ENCODE results near the gene PITRM1. TPM values are rescaled to one million over a fixed set of nuclear protein-coding genes. Genes with fewer than 3 reads are reported as not detected.
A peak's percentile ranks its signal among the peaks of the same experiment; 100 is the strongest.

PITRM1 gene
- total RNA-seq, 1 donor from 2014 or later = 83.4 TPM

DNA sequence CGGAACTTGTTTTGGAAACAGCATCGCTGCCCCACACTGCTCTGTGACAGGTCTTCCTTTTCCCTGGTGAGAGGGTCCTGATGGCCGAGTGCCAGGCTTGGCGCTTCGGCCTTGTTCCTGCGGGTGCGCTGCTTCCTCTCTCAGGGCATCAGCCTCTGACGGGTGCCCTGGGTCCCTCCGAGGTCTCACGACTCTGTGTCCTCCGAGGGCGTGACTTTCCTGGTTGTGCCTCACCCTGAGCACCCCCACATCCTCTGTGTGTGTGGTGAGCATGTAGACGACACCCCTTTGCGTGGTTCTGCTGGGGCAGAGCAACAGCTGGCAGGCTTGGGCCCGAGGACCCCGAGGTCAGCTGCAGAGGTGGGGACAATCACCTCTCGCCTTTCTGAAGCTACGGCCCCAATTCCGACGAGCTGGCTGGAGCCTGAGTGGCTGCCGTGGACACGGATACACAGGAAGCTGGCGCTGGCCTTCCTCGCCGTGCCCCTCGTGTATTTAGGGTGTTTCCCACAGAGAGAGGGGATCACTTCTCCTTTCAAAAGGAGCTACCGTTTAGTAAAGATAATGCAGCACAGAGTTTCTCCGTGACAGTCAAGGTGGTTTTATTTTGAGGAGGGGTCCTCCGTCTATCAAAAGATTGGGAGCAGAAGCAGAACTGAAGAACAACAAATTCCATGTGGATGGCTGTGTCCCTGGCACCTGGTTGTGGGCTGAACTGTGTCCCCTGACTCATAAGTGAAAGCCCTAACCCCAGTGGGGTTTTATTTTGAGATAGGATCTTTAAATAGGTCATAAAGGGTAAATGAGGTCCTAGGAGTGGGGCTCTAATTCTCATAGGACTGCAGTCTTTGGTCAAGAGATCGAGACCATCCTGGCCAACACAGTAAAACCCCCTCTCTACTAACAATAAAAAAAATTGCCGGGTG lies 36.2 kb upstream of the PITRM1 start:
- no peaks in the 10 kb centered on the region for H3K9me3 Mint-ChIP-seq
- no peak for DNase-seq
- intact Hi-C loops (cut with micrococcal nuclease) = no loop called here
- H3K4me3 Mint-ChIP-seq = no peak overlapping the region
- no peaks in the 10 kb centered on the region for H3K36me3 Mint-ChIP-seq (ENCODE audit: low read depth)
- H3K27me3 Mint-ChIP-seq = peaks cover 57% of the 10 kb centered on the region
- no peak overlapping the region for H3K27ac Mint-ChIP-seq
- no peaks in the 10 kb centered on the region for H3K4me1 Mint-ChIP-seq

DNA sequence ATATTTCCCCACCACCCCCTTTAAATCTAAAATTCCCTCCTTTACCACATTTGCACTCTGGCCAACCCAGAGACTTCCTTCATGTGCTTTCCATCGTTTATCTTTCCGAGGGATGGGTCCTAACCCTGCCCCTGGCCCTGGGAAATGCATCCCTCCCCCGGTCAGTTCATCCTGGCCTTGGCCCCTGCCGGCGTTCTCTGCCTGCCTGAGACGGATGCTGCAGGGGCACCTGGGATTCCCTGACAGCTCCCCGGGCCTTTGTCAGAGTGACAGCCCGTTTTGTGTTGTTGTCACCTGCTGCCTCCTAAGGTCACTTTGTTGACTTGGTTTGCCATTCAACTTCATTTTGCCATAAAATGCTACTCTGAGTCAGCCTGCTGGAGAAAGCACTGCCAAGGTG lies 34.8 kb upstream of the PITRM1 start:
- no peak for DNase-seq
- peaks cover 64% of the 10 kb centered on the region for H3K27me3 Mint-ChIP-seq
- no peak overlapping the region for H3K4me3 Mint-ChIP-seq
- no peaks in the 10 kb centered on the region for H3K36me3 Mint-ChIP-seq (ENCODE audit: low read depth)
- no peaks in the 10 kb centered on the region for H3K4me1 Mint-ChIP-seq
- intact Hi-C loops (cut with micrococcal nuclease) = no loop called here
- H3K27ac Mint-ChIP-seq = no peak overlapping the region
- no peaks in the 10 kb centered on the region for H3K9me3 Mint-ChIP-seq

DNA sequence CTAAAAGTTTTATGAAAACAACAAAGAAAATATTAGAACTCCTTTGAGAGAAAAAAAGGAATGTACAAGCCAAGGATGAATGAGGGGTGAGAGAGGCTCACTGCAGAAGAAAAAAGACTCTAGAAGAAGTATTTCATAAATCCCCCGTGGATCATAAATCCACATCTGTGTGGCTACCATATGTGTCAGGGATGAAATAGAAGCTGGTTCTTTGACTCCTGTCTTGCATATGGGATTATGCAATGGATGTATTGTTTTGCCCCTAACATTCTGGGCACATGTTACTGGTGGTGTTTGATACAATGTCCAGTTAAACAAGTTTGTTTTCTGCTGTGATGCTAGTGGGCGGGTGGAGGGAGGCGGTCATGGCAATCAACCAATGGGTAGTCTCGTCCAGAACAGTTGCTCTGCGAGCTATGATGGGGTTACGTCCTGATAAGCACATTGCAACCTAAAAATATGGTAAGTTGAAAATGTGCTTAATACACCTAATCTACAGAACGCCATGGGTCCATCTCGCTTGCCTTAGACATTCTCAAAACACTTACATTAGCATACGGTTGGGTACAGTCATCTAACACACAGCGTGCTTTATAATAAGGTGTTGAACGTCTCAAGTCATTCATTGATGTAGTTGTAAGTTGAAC lies 34.1 kb upstream of the PITRM1 start:
- Mint-ChIP-seq H3K36me3 (ENCODE audit: low read depth) (no peaks in the 10 kb centered on the region), H3K27me3 (peaks cover 71% of the 10 kb centered on the region), H3K4me3 (no peak overlapping the region), H3K9me3 (no peaks in the 10 kb centered on the region), H3K27ac (no peak overlapping the region), H3K4me1 (no peaks in the 10 kb centered on the region)
- no peak for DNase-seq
- intact Hi-C loops (cut with micrococcal nuclease) = no loop called here

DNA sequence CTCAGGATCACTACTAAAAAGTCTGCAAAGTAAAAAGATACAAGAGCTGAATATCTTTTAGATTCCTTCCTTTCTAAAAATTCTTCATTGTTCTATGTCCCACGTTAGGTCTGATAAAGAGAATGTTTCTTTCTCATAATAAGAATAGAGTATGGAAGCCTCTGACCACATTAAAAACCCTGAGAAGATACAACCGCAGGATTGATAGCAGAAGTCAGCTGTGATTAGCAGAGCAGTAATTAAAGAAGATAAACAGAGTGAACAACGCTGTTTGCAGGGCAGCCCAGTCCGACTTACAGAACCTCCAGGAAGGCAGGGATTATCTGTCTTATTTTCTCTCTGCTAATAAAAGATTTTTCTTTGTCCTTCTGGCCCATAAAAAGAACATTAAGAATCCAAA lies 31.4 kb upstream of the PITRM1 start:
- Mint-ChIP-seq H3K27ac (no peak overlapping the region), H3K36me3 (ENCODE audit: low read depth) (no peaks in the 10 kb centered on the region), H3K4me1 (peaks cover 4% of the 10 kb centered on the region), H3K27me3 (peaks cover 81% of the 10 kb centered on the region), H3K4me3 (no peak overlapping the region), H3K9me3 (no peaks in the 10 kb centered on the region)
- no peak for DNase-seq
- intact Hi-C loops (cut with micrococcal nuclease) = no loop called here

DNA sequence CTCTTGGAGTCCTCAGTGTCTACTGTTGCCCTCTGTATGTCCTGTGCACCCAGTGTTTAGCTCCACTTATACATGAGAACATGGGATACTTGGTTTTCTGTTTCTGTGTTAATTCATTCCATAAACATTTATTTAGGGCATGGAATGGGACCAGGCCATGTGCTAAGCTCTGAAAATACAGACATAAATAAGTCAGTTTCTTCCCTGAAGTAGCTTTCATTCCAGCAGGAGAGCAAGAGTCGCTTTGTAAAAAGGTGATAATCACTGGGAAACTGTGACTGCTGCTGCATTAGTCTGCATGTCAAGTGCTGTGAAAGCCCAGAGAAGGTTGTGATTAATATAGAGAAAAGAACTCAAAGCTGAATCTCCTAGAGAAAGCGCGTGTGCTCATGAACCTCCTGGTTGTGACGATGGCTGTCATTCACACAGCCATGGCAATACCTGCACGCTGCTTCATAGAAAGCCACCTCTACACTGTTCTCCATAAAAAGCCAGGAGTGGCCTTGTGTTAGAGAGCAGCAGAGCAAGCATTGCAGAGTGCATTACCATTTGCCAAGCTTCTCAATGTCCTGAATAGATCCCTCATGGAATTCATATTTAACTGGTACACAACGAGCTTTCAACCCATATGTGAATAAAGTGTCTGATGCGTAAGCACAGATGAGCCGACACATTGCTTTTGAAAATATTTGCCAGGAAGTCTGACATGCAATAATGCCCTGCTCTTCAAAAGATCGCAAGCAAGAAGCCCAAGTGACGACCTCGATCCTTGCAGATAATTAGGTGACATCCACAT lies 30.6 kb upstream of the PITRM1 start:
- no peak for DNase-seq
- Mint-ChIP-seq H3K27me3 (peaks cover 84% of the 10 kb centered on the region), H3K36me3 (ENCODE audit: low read depth) (no peaks in the 10 kb centered on the region), H3K4me1 (peaks cover 7% of the 10 kb centered on the region), H3K27ac (no peak overlapping the region), H3K4me3 (no peak overlapping the region), H3K9me3 (no peaks in the 10 kb centered on the region)
- intact Hi-C loops (cut with micrococcal nuclease) = no loop called here

DNA sequence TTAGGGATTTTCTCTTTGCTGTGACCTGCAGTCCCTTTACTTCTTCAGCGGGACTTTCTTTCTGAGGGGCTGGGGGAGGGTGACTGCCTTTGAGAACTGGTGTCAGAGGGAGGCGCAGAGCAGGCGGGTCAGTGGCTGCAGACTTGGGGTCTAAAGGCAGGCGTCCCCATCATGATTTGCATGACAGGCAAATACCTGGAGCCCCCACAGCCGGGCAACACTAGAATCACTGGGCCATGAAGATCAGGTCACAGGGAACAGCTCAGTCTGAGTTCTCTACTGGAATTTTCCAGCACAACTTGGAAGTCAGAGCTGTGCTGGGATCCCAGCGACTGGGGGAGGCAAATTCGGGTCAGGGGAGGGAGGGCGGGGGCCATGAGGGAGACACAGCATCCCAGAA lies 29.2 kb upstream of the PITRM1 start:
- H3K27me3 Mint-ChIP-seq = peaks cover 82% of the 10 kb centered on the region
- H3K4me1 Mint-ChIP-seq = peaks cover 15% of the 10 kb centered on the region
- DNase-seq = no peak
- intact Hi-C loops (cut with micrococcal nuclease) = no loop called here
- H3K36me3 Mint-ChIP-seq (ENCODE audit: low read depth) = peaks cover 1% of the 10 kb centered on the region
- no peak overlapping the region for H3K27ac Mint-ChIP-seq
- no peaks in the 10 kb centered on the region for H3K9me3 Mint-ChIP-seq
- H3K4me3 Mint-ChIP-seq = no peak overlapping the region

DNA sequence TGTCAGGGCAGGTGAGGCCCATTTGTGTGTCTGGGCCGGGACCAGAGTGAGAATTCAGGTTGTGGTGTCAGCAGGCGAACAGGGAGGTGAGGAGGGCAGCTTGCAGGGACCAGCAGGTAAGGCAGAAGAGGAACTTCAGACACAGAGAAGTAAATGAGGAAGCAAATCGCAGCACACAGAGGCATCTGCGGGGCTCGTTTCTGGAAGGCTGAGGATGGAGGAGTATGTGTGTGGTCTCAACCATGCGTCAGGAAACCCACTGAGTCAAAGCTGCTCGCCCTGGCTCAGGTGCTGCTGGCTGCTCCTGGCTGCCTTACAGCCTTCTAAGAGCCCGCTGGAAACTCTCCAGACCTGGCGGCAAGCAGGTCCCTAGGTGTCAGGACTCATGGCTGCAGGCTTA lies 26.9 kb upstream of the PITRM1 start:
- no peak overlapping the region for H3K4me3 Mint-ChIP-seq
- peaks cover 1% of the 10 kb centered on the region for H3K36me3 Mint-ChIP-seq (ENCODE audit: low read depth)
- H3K4me1 Mint-ChIP-seq = peaks cover 15% of the 10 kb centered on the region
- DNase-seq = no peak
- no peaks in the 10 kb centered on the region for H3K9me3 Mint-ChIP-seq
- peaks cover 89% of the 10 kb centered on the region for H3K27me3 Mint-ChIP-seq
- no peak overlapping the region for H3K27ac Mint-ChIP-seq
- intact Hi-C loops (cut with micrococcal nuclease) = loop anchor here (5.0 to 10.0 kb wide), 5 partner anchors 425 to 1453 kb away; no protein-coding TSS in a partner anchor

DNA sequence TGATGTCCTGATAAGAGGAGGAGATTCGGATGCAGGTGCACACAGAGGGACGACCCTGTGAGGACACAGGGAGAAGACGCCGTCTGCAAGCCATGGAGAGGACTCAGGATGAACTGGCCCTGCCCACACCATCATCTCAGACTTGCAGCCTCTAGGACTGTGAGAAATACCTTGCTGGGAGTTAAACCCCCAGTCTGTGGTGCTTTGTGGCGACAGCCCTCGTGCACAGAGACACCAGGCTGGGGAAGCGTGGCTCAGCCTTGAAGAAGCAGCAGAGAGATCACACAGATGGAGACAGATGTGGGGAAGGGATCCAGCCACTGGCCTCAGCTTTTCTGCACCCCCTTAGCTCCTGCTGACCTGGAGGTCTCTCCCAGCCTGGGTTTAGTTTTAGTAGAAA lies 26.3 kb upstream of the PITRM1 start:
- intact Hi-C loops (cut with micrococcal nuclease) = loop anchor here (5.0 to 10.0 kb wide), 5 partner anchors 426 to 1453 kb away; no protein-coding TSS in a partner anchor
- Mint-ChIP-seq H3K36me3 (ENCODE audit: low read depth) (peaks cover 1% of the 10 kb centered on the region), H3K27ac (no peak overlapping the region), H3K4me1 (peaks cover 15% of the 10 kb centered on the region), H3K27me3 (peaks cover 92% of the 10 kb centered on the region), H3K4me3 (no peak overlapping the region), H3K9me3 (no peaks in the 10 kb centered on the region)
- DNase-seq = no peak

DNA sequence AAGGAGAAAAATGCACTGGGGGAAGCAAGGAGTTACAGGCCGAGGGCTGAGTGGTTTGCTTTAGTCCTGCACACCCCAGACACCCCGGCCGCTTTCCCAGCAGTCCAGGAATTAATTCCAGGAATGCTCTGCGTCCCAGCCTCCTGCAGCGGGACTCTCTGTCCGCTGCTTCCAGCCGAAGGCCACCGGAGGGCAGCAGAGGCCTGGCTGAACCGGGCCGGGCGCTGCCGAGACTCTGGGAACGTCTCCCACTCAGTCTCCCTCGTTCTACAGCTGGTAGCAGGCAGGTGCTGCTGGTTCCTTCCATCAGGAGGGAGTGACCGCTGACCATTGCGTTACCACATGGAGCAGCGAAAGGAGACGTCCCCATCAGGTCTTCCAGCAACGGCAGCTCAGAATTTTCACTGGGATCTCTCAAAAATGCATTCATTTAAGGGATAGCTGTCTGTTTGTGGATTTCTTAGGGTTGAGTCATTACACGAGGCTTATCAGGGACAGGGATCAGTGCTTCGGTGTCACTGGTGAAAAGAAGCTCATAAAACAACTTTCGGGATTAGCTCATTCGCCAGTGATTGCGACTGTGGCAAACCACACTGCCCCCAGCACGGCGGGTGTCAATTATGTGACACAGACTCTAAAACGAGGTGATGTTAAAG lies 24.9 kb upstream of the PITRM1 start:
- Mint-ChIP-seq H3K27ac (peak overlapping the region; percentile 81), H3K4me3 (peak overlapping the region; percentile 67), H3K4me1 (peaks cover 17% of the 10 kb centered on the region), H3K36me3 (ENCODE audit: low read depth) (peaks cover 1% of the 10 kb centered on the region), H3K27me3 (peaks cover 89% of the 10 kb centered on the region), H3K9me3 (no peaks in the 10 kb centered on the region)
- DNase-seq = peak; percentile 91
- intact Hi-C loops (cut with micrococcal nuclease) = loop anchor here (1.0 to 10.0 kb wide), 7 partner anchors 31 to 1565 kb away; no protein-coding TSS in a partner anchor

DNA sequence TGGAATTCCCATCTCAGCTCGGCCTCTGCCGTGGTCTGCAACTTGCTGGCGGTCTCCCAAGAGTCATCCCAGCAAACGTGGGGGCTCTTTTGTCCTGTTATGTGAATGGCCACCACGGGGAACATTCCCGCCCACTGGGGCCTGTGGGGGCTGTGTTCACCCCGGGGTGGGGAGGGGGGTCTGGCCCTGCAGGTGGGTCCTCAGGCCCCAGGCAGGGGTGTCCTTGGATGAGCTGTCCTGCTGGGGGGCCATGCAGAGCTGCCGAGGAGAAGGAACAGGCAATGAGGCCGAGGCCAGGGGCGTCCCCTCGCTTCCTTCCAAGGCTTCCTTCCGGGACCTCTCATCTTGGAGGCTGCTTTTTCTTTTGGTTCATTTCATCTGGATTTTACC lies 24.4 kb upstream of the PITRM1 start:
- Mint-ChIP-seq H3K4me3 (no peak overlapping the region), H3K4me1 (peaks cover 17% of the 10 kb centered on the region), H3K9me3 (no peaks in the 10 kb centered on the region), H3K27me3 (peaks cover 84% of the 10 kb centered on the region), H3K36me3 (ENCODE audit: low read depth) (peaks cover 1% of the 10 kb centered on the region), H3K27ac (no peak overlapping the region)
- intact Hi-C loops (cut with micrococcal nuclease) = loop anchor here (1.0 to 10.0 kb wide), 7 partner anchors 31 to 1566 kb away; no protein-coding TSS in a partner anchor
- DNase-seq = no peak

DNA sequence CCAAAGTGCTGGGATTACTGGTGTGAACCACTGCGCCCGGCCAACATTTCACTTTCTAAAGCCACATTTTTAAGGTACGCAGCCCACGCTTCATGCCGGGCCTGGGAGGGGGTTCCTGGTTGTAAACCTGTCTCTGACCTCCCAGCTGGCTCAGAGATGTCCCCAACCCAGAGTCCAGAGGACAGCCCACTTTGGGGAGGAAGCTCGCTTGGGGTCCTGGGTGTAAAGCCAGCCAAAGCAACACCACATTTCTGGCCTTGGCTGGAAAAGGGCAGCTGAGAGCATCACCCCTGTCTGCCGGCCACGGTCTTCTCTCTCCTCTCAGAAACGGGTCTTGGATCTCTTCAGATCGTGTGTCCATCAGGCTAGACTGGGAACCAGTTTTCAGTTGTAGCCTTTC lies 23.9 kb upstream of the PITRM1 start:
- Mint-ChIP-seq H3K27ac (no peak overlapping the region), H3K4me3 (no peak overlapping the region), H3K36me3 (ENCODE audit: low read depth) (peaks cover 1% of the 10 kb centered on the region), H3K9me3 (no peaks in the 10 kb centered on the region), H3K27me3 (peaks cover 84% of the 10 kb centered on the region), H3K4me1 (peaks cover 17% of the 10 kb centered on the region)
- intact Hi-C loops (cut with micrococcal nuclease) = loop anchor here (2.0 to 10.0 kb wide), 6 partner anchors 428 to 1566 kb away; no protein-coding TSS in a partner anchor
- DNase-seq = no peak

DNA sequence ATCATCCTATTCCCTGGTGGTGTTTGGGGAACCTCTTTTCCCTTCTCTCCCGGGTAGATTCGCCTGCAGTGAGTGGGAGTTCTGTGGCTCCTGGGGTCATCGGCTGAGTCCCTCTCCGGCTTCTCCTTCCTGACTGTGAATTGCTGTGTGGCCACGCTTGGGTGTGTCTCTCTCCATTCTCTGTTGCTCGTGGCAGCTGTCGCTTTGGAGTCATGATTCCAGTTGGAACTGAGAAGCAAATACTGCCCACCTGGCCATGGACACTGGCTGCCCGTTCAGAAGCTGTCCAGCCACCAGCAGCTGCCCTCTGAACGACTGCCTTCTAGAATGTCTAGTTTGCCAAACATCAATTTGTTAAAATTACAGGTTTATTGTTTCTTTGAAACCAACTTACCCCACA lies 23.1 kb upstream of the PITRM1 start:
- peaks cover 17% of the 10 kb centered on the region for H3K4me1 Mint-ChIP-seq
- intact Hi-C loops (cut with micrococcal nuclease) = loop anchor here (2.0 to 10.0 kb wide), 6 partner anchors 429 to 1567 kb away; no protein-coding TSS in a partner anchor
- no peak for DNase-seq
- peaks cover 82% of the 10 kb centered on the region for H3K27me3 Mint-ChIP-seq
- no peak overlapping the region for H3K27ac Mint-ChIP-seq
- no peaks in the 10 kb centered on the region for H3K9me3 Mint-ChIP-seq
- H3K36me3 Mint-ChIP-seq (ENCODE audit: low read depth) = peaks cover 1% of the 10 kb centered on the region
- H3K4me3 Mint-ChIP-seq = no peak overlapping the region

DNA sequence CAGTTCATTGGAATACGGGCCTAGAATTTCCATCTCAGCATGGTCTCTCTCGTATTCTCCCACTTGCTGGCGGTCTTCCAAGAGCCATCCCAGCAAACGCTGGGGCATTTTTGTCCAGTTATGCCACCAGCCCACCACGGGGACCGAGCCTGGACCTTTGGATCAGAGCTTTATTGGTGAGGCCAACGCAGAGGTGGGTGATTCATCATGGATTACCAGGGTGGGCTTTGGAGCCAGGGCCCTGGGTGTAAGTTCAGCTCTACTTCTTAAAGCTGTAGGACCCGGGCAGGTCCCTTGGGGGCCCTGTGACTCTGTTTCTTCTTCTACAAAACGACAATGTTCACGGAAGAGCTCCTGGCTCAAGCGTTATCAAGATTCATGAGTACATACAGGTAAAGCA lies 22.7 kb upstream of the PITRM1 start:
- Mint-ChIP-seq H3K4me1 (peaks cover 17% of the 10 kb centered on the region), H3K27ac (no peak overlapping the region)
- intact Hi-C loops (cut with micrococcal nuclease) = loop anchor here (5.0 to 10.0 kb wide), 5 partner anchors 430 to 1457 kb away; no protein-coding TSS in a partner anchor

More for the DNA sequence above, 22.7 kb upstream of the PITRM1 start:
- peaks cover 1% of the 10 kb centered on the region for H3K36me3 Mint-ChIP-seq (ENCODE audit: low read depth)
- H3K27me3 Mint-ChIP-seq = peaks cover 80% of the 10 kb centered on the region
- DNase-seq = no peak
- H3K4me3 Mint-ChIP-seq = no peak overlapping the region
- no peaks in the 10 kb centered on the region for H3K9me3 Mint-ChIP-seq

Measured in activated CD4-positive, alpha-beta T cell treated with anti-CD3 and anti-CD28 coated beads, Interleukin-2, amount 10 ng/mL, durations not matched to agents 24 days and 14 days (primary cell).